Measurements from ENCODE around the gene PATE1. TPM values are rescaled to one million over a fixed set of nuclear protein-coding genes. Genes with fewer than 3 reads are reported as not detected.

PATE1 gene
- total RNA-seq, 1 donor from 2014 or later: 0.96 TPM

- no peak for DNase-seq (ENCODE audit: low spot score)
These were observed 44.7 kb downstream of the PATE1 start for GRCh38 chr11:125790825-125791224.

GRCh38 chr11:125797641-125798040, 51.6 kb downstream of the PATE1 start:
- DNase-seq (ENCODE audit: low spot score): no peak

Other genes with a start within 250 kb of the PATE1 start
- 62.4 TPM for gene EI24, start 176.8 kb upstream of the PATE1 start, total RNA-seq (ENCODE audit: insufficient read depth, low replicate concordance)
- gene STT3A, start 153.4 kb upstream of the PATE1 start, total RNA-seq (ENCODE audit: insufficient read depth, low replicate concordance): 103 TPM
- 80.2 TPM for gene CHEK1, start 121.1 kb upstream of the PATE1 start, total RNA-seq (ENCODE audit: insufficient read depth, low replicate concordance)
- gene ACRV1, start 65.4 kb upstream of the PATE1 start, total RNA-seq (ENCODE audit: insufficient read depth, low replicate concordance): 2.2 TPM
- 12.5 TPM for gene PATE2, start 32.5 kb downstream of the PATE1 start, total RNA-seq (ENCODE audit: insufficient read depth, low replicate concordance)
- gene PATE3, start 41.8 kb downstream of the PATE1 start, total RNA-seq (ENCODE audit: insufficient read depth, low replicate concordance): not detected
- gene PATE4, start 87.0 kb downstream of the PATE1 start, total RNA-seq (ENCODE audit: insufficient read depth, low replicate concordance): 5.3 TPM
- 12.8 TPM for gene HYLS1, start 141.4 kb downstream of the PATE1 start, total RNA-seq (ENCODE audit: insufficient read depth, low replicate concordance)
- gene PUS3, start 156.9 kb downstream of the PATE1 start, total RNA-seq (ENCODE audit: insufficient read depth, low replicate concordance): 22.6 TPM
- gene DDX25, start 158.2 kb downstream of the PATE1 start, total RNA-seq (ENCODE audit: insufficient read depth, low replicate concordance): 2.2 TPM
- 0.24 TPM for gene VSIG10L2, start 199.8 kb downstream of the PATE1 start, total RNA-seq (ENCODE audit: insufficient read depth, low replicate concordance)

Data from umbilical cord (tissue), 2 donors.